Memory B cell (primary cell): ENCODE results near the gene ZCCHC14.
"Not testable (repeated sequence)": the region's sequence is repeated elsewhere in the genome, so short reads cannot be mapped to it uniquely, and the experiment has no call there.

Experiments used
- ATAC-seq: fragments of 150-1000 bp; cut with Tn5 transposase; 2 replicates; pipeline ENCODE4 v1.10.0; 2021; ENCODE audit warnings: low read depth, mild to moderate bottlenecking, moderate library complexity
- DNase-seq, 2 donors: peaks; one replicate each; pipeline ENCODE4 v3.0.0; 2022; ENCODE audit warnings: low spot score in 2 of 2
- H3K27ac Mint-ChIP-seq: one replicate; pipeline ENCODE4 v1.8.0; 2022; ENCODE audit warnings: mild to moderate bottlenecking, moderate library complexity, mixed read lengths
- H3K27me3 Mint-ChIP-seq: one replicate; pipeline ENCODE4 v1.8.0; 2022; ENCODE audit warnings: mixed read lengths
- H3K36me3 Mint-ChIP-seq: one replicate; pipeline ENCODE4 v1.8.0; 2022; ENCODE audit warnings: mild to moderate bottlenecking, mixed read lengths
- H3K4me1 Mint-ChIP-seq: one replicate; pipeline ENCODE4 v1.8.0; 2022; ENCODE audit warnings: mixed read lengths
- H3K4me3 Mint-ChIP-seq: one replicate; pipeline ENCODE4 v1.8.0; 2022; ENCODE audit warnings: mild to moderate bottlenecking, moderate library complexity, mixed read lengths
- H3K9me3 Mint-ChIP-seq: one replicate; pipeline ENCODE4 v1.8.0; 2022; ENCODE audit warnings: mixed read lengths

The ZCCHC14 gene

DNA sequence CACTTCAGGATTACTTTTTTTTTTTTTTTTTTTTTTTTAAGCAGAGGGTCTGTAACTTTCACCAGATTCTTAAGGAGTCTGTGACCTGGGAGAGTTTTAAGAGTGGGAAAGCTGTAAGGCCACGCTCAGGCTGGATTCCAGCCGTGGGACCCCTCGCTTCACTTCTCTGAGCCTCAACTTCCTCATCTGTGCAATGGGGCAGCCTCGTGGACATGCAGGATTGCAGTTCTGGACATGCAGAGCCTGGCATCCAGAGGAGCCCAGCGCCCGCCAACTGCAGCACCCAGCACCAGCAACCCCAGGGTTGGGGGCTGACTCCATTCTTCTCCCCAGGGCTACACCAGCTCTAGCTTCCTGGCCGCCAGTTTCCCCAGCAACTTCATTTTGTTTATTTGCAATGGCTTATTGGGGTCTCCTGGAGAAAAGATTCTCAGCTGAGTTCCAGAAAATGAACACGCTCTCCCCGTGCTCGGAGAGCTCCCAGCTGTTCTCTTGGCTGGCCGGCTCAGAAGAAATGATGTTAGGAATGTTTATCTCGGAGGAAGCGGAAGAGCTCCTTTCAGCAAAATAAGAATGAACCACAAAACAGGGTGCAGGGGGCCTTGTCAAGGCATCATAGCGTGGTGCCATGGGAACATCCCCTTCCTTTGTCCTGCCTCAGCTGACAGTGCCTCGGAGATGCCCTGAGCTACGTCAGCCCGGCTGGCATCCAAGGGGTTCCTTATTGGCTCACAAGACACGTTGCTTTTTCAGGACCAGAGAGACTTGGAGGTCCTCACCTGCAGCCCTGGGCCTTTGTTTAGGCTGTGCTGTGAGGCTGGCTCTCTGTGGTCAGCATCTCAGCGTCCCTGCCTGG lies 22.9 kb upstream of the ZCCHC14 start:
- DNase-seq (no peak), ATAC-seq (no peak)
- Mint-ChIP-seq H3K4me1 (no peaks in the 10 kb centered on the region), H3K36me3 (peaks cover 1% of the 10 kb centered on the region), H3K27ac (no peak overlapping the region), H3K4me3 (no peak overlapping the region), H3K27me3 (peaks cover 19% of the 10 kb centered on the region), H3K9me3 (peaks cover 1% of the 10 kb centered on the region)

DNA sequence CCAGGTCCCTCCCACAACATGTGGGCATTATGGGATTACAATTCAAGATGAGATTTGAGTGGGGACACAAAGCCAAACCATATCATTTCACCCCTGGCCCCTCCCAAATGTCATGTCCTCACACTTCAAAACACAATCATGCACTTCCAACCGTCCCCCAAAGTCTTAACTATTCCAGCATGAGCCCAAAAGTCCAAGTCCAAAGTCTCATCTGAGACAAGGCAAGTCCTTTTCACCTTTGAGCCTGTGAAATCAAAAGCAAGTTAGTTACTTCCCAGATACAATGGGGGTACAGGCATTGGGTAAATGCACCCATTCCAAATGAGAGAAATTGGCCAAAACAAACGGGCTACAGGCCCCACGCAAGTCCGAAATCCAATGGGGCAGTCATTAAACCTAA lies 17.0 kb upstream of the ZCCHC14 start:
- not testable (repeated sequence) for H3K4me3 Mint-ChIP-seq, H3K36me3 Mint-ChIP-seq, H3K9me3 Mint-ChIP-seq, H3K27ac Mint-ChIP-seq, DNase-seq, ATAC-seq, H3K4me1 Mint-ChIP-seq
- H3K27me3 Mint-ChIP-seq = peaks cover 27% of the 10 kb centered on the region

DNA sequence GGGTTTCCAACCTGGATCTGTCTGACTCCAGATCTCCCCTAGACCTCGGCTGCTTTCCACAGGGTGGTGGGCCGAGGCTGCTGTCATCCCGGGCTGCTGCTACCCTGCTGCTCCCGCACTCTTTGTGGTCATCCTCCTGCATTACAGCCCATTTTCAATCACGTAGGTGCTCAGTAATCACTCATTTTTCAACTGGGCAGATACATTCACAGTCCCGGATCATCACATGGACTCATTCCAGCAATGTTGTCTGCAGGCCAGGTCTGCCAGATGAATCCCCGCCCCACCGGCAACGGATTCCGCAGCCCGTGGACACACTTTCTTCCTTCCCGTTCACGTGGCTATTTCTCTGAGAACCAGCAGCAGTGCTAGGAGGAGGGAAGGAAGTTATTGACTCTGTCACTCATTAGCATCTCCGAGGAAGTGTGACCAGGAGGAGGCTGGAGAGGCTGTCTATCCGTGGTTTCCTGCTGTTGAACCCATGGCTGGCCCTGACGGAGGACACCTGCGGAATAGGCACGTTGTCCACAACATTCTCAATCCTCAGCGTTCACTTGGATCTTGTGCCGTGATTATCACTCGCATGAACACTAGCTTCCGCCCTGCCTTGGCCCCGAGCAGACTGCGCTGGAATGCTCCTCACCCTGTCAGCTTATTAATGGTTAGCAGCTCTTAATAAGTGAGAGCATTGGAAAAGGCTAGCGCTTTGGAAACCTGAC lies 14.7 kb upstream of the ZCCHC14 start:
- Mint-ChIP-seq H3K27me3 (peaks cover 25% of the 10 kb centered on the region), H3K4me3 (no peak overlapping the region), H3K27ac (no peak overlapping the region), H3K4me1 (peaks cover 5% of the 10 kb centered on the region), H3K9me3 (peaks cover 5% of the 10 kb centered on the region), H3K36me3 (peaks cover 4% of the 10 kb centered on the region)
- ATAC-seq (no peak), DNase-seq (no peak)

GRCh38 chr16:87506423-87507350 lies 13.9 kb upstream of the ZCCHC14 start:
- Mint-ChIP-seq H3K9me3 (peaks cover 5% of the 10 kb centered on the region), H3K27me3 (peaks cover 22% of the 10 kb centered on the region), H3K36me3 (peaks cover 2% of the 10 kb centered on the region), H3K27ac (no peak overlapping the region), H3K4me1 (peaks cover 5% of the 10 kb centered on the region), H3K4me3 (no peak overlapping the region)
- DNase-seq = no peak
- no peak for ATAC-seq

DNA sequence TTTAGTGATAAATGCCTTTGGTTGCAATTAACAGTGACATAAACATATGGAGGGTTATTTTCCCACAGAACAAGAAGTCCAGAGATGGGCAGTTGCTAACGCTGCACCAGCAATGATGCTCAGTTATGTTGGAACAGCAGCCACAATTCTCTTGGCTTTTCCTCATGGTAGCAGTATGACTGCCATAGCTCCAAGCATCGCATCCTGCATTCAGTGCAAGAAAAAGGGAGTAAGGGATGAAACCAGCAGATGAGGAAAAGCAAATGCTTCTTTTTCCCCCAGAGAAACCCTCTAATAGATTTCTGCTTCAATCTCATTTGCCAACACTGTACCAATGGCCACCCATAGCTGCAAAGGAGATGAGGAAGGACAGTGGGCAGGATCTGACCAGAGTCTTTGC lies 13.0 kb upstream of the ZCCHC14 start:
- H3K4me3 Mint-ChIP-seq = no peak overlapping the region
- peaks cover 2% of the 10 kb centered on the region for H3K36me3 Mint-ChIP-seq
- H3K4me1 Mint-ChIP-seq = peaks cover 5% of the 10 kb centered on the region
- DNase-seq (no peak), ATAC-seq (no peak)
- peaks cover 4% of the 10 kb centered on the region for H3K9me3 Mint-ChIP-seq
- H3K27me3 Mint-ChIP-seq = peaks cover 19% of the 10 kb centered on the region
- no peak overlapping the region for H3K27ac Mint-ChIP-seq

DNA sequence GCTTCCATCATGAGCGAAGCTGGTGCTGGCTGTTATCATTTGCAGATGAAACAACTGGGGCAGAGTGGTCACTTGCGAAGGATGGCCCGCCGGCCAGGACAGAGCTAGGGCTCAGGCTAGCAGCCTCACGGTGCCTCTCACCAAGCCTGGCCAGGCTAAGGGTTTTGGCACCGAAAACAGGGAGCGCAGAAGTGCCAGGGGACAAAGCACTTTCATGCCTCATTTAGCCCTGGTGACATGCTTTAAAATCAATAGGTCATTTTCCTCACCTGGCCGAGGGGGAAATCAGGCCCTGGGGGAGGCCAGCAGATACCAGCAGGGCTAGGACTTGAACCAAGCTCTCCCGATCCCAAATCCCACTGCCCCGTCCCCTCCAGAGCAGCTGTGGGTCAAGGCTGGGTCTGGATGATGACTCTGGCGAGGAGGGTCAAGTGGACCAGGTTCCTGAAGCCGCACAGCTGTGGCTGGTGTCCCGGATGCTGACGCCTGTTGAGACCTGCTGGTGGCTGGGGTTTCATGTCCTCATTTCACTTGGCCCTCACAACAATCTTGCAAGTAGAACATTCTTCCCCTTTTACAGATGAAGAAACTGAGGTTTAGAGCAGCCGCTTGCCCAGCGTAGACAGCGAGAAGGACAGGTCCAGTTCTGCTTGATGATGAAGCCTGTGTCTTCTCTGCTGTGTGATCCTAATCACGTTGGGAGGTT lies 10.6 kb upstream of the ZCCHC14 start:
- H3K27ac Mint-ChIP-seq, H3K36me3 Mint-ChIP-seq: not testable (repeated sequence)

GRCh38 chr16:87502308-87502969 lies 9.6 kb upstream of the ZCCHC14 start:
- Mint-ChIP-seq H3K4me3 (no peak overlapping the region), H3K36me3 (no peaks in the 10 kb centered on the region), H3K9me3 (no peaks in the 10 kb centered on the region), H3K27me3 (peaks cover 7% of the 10 kb centered on the region), H3K27ac (no peak overlapping the region), H3K4me1 (peaks cover under 1% of the 10 kb centered on the region)
- DNase-seq = no peak
- ATAC-seq = no peak

More for the DNA sequence above, 10.6 kb upstream of the ZCCHC14 start:
- H3K4me1 Mint-ChIP-seq, DNase-seq, H3K4me3 Mint-ChIP-seq, H3K9me3 Mint-ChIP-seq: not testable (repeated sequence)
- ATAC-seq = peak; percentile 50
- peaks cover 14% of the 10 kb centered on the region for H3K27me3 Mint-ChIP-seq

DNA sequence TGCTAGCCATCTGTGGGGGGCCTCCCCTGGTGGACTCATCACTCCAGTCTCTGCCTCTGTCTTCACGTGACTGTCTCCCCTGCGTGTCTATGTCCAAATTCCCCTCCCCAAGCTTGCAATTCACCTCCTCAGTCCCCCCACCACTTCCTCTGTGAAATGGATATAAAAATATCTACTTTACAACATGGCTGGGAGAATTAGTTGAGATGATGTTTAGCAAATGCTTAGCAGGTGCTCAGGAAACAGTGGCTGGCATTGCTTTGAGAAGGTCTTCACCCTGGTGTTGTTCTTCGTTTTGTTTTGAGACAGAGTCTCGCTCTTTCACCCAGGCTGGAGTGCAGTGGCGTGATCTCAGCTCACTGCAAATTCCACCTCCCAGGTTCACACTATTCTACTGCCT lies 8.3 kb upstream of the ZCCHC14 start:
- peaks cover 7% of the 10 kb centered on the region for H3K4me1 Mint-ChIP-seq
- H3K27me3 Mint-ChIP-seq = peaks cover 6% of the 10 kb centered on the region
- H3K36me3 Mint-ChIP-seq = no peaks in the 10 kb centered on the region
- DNase-seq = no peak
- H3K4me3 Mint-ChIP-seq = no peak overlapping the region
- no peak for ATAC-seq
- no peaks in the 10 kb centered on the region for H3K9me3 Mint-ChIP-seq
- no peak overlapping the region for H3K27ac Mint-ChIP-seq

- Mint-ChIP-seq H3K4me3 (no peak overlapping the region), H3K36me3 (no peaks in the 10 kb centered on the region), H3K9me3 (no peaks in the 10 kb centered on the region), H3K4me1 (peaks cover 15% of the 10 kb centered on the region), H3K27me3 (peaks cover 7% of the 10 kb centered on the region), H3K27ac (no peak overlapping the region)
- DNase-seq = no peak
- no peak for ATAC-seq
These were observed 6.3 kb upstream of the ZCCHC14 start for GRCh38 chr16:87499189-87499486.

DNA sequence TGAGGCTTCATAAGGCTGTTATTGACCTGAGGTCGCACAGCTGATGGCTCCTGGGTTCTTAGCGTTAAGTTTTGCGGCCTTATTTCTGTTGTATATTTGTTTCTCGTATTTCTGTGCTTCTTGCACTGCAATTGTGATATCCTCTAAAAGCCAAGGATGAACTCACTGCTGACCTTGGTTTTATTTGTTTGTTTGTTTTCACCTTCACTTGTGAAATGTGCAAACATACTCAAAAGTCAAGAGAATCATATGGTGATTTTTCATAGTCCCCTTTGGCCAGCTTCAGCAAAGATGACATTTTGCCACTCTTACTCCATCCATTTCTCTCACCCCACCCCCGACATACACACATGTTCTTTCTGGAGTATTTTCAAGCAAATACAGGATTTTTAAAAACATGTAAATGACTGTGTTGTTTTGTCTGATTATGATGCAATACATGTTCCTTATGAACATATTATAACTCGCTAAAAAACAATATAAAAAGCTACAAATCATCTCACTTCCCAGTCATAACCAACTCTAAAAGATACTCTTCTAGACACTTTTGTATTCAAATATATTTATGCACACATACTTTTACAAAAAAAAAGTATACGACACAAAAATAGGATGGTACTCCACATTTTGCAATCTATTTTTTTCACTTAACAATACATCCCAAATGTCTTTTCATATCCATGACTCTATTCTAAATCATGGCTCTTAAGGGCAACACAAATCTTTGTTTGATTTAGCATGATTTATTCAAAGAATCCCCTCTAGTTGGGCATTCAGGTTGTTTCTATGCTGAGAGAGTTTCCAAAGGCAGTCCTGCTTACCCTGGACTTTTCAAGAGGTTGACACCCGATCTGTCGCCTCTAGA lies 5.7 kb upstream of the ZCCHC14 start:
- Mint-ChIP-seq H3K9me3 (no peaks in the 10 kb centered on the region), H3K27ac (no peak overlapping the region), H3K27me3 (peaks cover 7% of the 10 kb centered on the region), H3K36me3 (no peaks in the 10 kb centered on the region), H3K4me1 (peaks cover 15% of the 10 kb centered on the region), H3K4me3 (no peak overlapping the region)
- no peak for ATAC-seq
- DNase-seq = no peak

DNA sequence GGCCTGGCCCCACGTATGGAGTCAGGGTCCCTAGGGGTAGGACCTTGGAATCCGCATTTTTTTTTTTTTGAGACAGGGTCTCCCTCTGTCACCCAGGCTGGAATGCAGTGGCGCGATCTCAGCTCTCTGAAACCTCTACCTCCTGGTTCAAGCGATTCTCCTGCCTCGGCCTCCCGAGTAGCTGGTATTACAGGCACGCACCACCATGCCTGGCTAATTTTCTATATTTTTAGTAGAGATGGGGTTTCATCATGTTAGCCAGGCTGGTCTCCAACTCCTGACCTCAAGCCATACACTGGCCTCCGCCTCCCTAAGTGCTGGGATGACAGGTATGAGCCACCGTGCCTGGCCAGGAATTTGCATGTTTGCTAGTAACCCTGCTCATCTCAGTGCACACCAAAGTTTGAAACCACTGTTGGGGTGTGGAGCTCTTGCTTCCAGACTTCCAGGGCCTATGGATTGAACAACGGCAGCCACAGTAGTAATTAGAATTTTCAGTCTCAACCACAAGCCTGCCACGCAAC lies 5.0 kb upstream of the ZCCHC14 start:
- not testable (repeated sequence) for H3K27me3 Mint-ChIP-seq, ATAC-seq

DNA sequence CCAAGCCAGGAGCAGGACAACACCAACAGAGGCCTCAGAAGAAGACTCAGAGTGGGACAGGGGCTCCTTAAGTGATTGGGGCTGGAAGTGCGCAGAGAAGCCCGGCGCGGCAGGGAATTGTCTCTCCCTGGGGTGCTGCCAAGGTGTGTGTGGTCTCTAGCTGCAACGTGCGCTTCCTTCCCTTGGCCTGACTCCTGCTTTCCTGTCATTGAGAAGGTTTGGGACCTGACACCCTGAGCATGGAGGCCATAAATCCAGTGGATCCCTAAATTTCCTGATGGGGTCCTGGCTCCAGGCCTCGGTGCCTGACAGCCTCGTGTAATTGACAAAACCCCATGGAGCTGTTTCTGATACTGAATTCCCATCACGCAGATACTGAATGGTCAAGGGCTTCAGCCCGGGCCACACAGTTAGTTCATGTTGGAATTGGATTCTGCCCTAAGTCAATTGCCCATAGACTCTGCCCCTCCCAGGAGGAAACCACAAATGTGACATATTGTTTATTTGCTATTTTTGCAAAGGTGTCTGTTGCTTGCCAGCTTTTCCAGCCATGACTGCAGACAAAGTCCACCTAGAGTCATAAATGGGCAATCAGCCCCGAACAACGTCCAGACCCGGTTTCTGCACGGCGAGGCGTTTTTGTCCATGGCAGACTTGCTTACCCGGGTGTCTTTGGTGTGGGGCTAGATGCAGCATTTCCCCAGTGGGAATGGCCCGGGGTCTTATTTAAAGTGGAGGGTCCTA lies 4.4 kb upstream of the ZCCHC14 start:
- not testable (repeated sequence) for ATAC-seq, H3K4me3 Mint-ChIP-seq, H3K27ac Mint-ChIP-seq

More for the DNA sequence above, 5.0 kb upstream of the ZCCHC14 start:
- not testable (repeated sequence) for H3K4me3 Mint-ChIP-seq, DNase-seq, H3K36me3 Mint-ChIP-seq, H3K27ac Mint-ChIP-seq, H3K9me3 Mint-ChIP-seq
- peaks cover 15% of the 10 kb centered on the region for H3K4me1 Mint-ChIP-seq

More for the DNA sequence above, 4.4 kb upstream of the ZCCHC14 start:
- DNase-seq, H3K9me3 Mint-ChIP-seq, H3K27me3 Mint-ChIP-seq, H3K36me3 Mint-ChIP-seq: not testable (repeated sequence)
- H3K4me1 Mint-ChIP-seq = peaks cover 15% of the 10 kb centered on the region
